GM21576 (cell line): ENCODE measurements around the gene PCGF2.

Experiments
- ATAC-seq: cut with Tn5 transposase; IDR thresholded peaks from one replicate; pipeline ENCODE4 v1.9.1; 2021; ENCODE audit warnings: mild to moderate bottlenecking, moderate library complexity; ENCODE audit not compliant: unreplicated experiment

The PCGF2 gene

DNA sequence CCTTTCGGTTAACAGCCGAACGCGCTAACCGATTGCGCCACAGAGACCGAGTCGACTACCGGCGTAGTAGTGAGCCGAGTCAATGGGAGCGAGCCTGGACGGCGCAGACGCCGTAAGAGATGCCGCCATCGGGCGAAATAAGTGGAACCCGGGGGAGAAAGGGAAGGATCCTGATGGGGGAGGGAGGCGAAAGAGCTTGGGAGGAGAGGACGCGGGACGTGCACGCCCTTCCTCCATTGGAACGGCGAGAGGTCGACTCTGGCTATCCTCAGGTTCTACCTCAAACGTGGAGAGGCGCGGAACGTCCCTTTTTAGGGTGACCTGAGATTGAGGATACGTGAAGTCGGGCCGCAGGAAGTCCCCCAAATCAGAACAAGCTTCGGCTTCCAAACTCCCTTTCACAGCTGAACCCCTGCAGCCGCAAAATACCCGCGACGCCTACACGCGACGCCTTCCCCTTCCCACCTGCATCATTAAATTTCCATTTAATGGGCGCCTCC lies 3.7 kb upstream of the PCGF2 start:
- peak; percentile 27 for ATAC-seq

DNA sequence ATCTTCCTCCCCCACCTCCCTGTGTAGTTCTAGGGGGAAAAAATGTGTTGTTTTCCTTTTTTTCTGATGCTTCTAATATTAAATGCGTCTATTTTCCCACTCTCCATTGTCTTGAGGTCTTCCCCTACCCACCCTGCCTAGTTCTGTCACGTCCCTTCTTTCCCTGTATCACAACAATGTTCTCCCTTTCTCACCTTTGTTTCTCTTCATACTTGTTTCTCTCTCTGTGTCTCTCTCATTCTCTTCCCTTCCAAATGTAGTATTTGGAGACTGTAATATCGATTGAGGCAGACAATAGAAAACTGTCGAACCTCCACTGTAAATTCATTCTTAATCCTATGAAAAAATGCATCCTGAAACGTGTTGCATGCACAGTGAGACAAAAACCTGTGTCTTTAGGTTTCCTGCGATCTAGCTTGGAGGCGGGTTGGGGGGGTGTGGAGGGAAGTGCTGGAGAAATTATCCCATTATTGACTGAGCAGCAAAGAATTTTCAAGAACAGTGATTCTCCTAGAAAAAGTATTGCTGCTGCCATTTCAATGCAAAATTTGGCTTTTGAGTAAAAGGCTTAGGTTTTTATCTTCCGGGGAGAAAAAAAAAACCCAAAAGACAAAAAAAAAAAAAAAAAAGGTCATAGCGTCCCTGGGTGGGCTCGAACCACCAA lies 3.1 kb upstream of the PCGF2 start:
- no peak for ATAC-seq

DNA sequence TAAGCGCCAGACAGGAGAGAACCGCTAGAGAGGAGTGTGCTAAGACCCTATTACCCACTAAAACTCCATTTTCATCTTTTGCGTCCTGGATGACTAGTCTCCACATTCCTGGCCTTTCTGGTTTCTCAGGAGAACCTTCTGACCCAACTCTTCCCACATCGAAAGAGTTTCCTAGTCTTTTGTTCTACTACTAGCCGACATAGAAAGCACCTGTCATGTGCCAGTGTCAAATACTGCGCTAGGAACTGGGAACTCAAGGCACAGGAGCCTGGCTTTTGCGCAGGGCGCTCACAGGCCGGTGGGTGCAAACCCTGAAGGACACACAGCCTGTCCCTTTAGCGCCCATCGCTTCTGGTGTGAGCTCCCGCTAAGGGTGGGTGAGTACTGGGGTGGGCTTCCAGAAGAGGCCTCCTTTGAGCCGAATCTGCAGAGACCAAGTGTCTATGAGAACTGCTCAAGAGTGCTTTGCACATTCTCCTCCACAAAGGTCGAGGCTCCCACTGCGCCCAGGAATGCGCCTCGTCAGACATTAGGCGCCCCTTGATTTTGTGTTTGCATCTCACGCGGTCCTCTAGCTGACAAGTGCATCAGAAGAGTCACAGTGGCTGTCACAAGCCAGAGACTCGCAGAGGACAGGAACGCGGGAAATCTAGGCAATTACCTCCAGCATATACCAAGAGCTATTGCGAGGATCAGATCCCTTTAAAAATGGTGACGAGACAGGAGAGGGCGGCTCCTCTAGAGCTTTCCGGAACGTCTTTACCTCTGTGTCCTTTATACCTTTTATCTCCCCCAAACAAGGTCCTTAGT lies 2.4 kb upstream of the PCGF2 start:
- no peak for ATAC-seq

DNA sequence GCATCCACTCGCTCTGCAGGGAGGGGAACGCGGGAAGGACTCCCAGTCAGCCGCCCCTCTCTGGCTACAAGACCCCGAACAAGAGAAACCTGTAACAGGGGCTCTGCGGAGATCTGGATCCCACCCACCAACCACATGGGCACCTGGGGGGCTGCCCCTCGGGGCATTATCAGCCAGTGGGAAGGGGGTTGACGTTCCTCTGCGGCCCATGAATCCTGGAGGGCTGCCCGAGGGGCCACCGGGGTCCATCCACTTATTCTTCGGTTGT lies 1.8 kb upstream of the PCGF2 start:
- ATAC-seq = no peak

GRCh38 chr17:38749223-38750043 lies 1.3 kb upstream of the PCGF2 start:
- ATAC-seq = no peak

DNA sequence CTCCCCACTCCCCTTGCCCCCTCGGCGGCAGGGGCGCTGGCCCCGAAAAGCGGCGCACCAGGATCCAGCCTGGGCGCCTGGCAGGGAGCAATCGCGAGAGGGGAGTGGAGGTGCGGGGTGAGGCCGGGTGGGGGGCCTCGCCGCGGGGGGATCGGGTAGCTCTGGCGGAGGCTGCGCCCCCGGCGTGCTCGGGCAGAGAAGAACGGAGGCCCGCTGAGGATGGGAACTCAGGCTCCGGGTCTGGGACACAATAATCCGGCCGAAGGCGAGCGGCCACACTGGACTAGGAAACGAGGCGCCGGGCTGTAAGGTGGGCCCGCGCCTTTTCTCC lies 721 bp upstream of the PCGF2 start:
- ATAC-seq = no peak

GRCh38 chr17:38747463-38748148 lies 530 bp downstream of the PCGF2 start:
- no peak for ATAC-seq

- no peak for ATAC-seq
Observed at GRCh38 chr17:38746849-38747462, 1.2 kb downstream of the PCGF2 start.

- ATAC-seq = no peak
Observed at GRCh38 chr17:38746004-38746848, 1.9 kb downstream of the PCGF2 start.

DNA sequence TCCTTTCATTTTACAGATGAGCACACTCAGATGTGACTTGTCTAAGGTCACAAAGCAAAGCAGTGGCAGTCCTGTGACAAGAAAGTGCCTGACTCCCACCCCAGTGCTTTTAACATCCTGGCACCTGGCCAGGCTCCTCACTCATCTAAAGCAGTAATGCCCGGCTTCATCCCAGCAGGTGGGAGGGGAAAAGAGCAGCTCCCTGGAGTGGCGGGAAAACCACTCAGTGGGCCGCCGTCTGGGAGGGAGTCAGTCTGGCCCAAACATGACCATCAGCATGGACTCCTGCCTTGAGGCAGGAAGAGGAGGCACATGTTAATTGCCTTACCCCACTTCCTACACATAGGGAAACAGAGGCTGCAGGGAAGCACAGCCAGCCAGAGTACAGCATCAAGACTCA lies 2.6 kb downstream of the PCGF2 start:
- no peak for ATAC-seq

- ATAC-seq = no peak
Observed at GRCh38 chr17:38743556-38744171, 4.5 kb downstream of the PCGF2 start.

DNA sequence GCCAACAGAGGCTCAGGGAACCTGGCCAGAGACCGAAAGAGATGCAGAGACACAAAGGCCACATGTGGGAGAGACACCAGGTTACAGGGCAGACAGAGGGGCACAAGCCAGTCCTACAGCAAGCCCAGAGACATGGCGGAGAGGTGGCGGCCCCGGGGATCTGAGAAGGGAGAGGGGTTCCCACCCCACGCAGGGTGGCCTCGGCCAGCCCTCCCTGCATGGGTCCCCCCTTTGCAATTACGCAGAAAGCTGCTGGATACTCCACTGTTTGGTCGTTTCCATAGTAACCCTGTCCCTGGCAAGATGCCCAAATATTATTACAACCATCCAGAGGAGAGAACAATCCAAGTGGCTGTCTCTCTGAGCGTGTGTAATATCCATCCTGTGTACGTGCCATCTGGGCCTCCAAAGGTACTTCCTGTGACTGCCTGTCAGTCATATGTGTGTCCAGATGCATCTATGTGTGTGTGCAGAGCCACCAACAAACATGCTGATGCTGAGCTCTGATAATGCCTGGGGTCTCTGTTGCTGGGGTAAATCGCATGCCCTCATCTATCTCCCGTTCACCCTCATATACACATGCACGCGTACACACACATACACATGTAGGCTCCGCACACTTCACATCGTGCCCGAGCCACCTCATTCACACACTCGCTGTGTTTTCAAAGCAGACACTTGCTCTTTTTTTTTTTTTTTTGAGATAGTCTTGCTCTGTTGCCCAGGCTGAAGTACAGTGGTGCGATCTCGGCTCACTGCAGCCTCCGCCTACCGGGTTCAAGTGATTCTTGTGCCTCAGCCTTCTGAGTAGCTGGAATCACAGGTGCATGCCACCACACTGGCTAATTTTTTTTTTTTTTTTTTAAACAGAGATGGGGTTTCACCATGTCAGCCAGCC lies 5.5 kb downstream of the PCGF2 start:
- no peak for ATAC-seq

GRCh38 chr17:38741921-38742410 lies 6.2 kb downstream of the PCGF2 start:
- no peak for ATAC-seq

DNA sequence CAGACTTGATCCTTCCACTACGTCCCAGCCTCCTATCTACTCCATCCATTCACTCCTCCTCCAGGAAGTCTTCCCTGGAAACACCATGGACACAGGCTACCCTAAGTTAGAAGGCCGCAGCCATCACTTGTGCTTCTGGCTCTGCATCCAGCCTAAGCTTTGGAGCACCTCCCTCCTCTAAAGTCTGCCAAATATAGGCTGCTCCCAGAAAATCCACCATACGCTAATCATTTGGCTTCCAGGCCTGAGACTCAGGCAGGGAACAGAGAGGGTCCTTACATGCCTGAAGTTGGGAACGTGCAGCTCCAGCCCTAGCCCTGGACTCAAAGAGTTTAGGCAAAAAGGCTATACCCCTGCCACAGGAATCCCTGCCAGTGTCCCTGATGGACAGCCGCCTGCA lies 6.7 kb downstream of the PCGF2 start:
- ATAC-seq = no peak

DNA sequence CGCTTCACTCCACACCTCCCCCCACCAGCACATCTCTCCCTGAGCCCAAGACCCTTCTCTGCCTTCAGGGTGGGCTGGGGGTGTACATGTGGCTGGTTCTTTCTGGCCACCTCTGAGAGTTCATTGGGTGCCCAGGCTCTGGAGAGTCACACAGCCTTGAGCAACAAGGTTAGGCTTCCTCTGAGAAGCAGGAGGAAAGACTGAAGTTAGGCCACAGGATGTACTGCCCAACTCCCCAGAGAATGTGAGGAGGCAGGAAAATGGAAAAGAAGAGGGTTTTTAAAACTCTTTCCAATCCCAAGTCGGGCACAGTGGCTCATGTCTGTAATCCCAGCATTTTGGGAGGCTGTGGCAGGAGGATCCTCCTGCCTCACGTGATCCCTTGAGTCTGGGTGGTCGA lies 7.3 kb downstream of the PCGF2 start:
- no peak for ATAC-seq

DNA sequence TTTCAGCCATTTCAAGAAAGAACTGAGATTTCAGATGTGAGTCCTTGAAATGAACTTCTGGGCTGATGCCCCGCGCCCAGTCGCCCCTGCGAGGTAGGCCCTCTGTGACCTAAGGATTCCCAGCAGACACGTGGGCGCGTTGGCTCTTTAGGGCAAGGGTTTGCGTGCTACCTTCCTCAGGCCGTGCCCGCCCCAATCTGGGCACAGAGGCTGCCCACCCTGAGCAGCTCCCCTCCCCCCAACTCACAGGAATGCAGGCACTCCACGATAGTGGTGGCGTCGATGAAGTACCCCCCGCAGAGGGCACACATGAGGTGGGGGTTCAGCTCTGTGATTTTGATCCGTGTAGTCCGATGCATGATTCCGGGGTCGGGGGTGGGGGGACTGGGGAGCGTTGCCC lies 8.1 kb downstream of the PCGF2 start:
- ATAC-seq = no peak

- no peak for ATAC-seq
Observed at GRCh38 chr17:38739305-38739704, 8.8 kb downstream of the PCGF2 start.

GRCh38 chr17:38738686-38739085 lies 9.4 kb downstream of the PCGF2 start:
- no peak for ATAC-seq
